Muscle of arm (tissue), 12 donors: Measurements from ENCODE around the gene MSS51. TPM values are rescaled to one million over a fixed set of nuclear protein-coding genes. Genes with fewer than 3 reads are reported as not detected.

ENCODE experiments used
- polyA plus RNA-seq, 12 donors: library from polyadenylated mRNA; unstranded; fragments of 120-200 nt; gene quantifications; one replicate each; pipeline ENCODE4 v1.2.1, GENCODE V29; 2013; ENCODE audit not compliant: insufficient read length in 12 of 12

The MSS51 gene
- polyA plus RNA-seq, 12 donors: 15.6 to 82.3 (median 43.2) TPM; not detected in 1

Other genes starting within 250 kb of the MSS51 start
- gene DNAJC9, start 186.3 kb downstream of the MSS51 start, polyA plus RNA-seq: 10 to 100 TPM in 11 of 12 donors, not detected in 1; 15.6 to 25.5 (median 21.3) TPM
- 100 to 1,000 TPM in 1 of 12 donors, 10 to 100 TPM in 10, not detected in 1; 51.1 to 160 (median 67.6) TPM for gene MRPS16, start 180.9 kb downstream of the MSS51 start, polyA plus RNA-seq
- gene CFAP70, start 74.7 kb downstream of the MSS51 start, polyA plus RNA-seq: 1 to 10 TPM in 7 of 12 donors, under 1 TPM in 3, not detected in 2; 0.64 to 3.5 (median 1.7) TPM
- 10 to 100 TPM in 11 of 12 donors, not detected in 1; 51.8 to 67.2 (median 60.4) TPM for gene ANXA7, start 19.5 kb downstream of the MSS51 start, polyA plus RNA-seq
- gene PPP3CB, start 62.5 kb upstream of the MSS51 start, polyA plus RNA-seq: 100 to 1,000 TPM in 10 of 12 donors, 10 to 100 TPM in 1, not detected in 1; 96.0 to 220 (median 181) TPM
- 10 to 100 TPM in 11 of 12 donors, not detected in 1; 13.3 to 33.5 (median 18.9) TPM for gene USP54, start 157.8 kb upstream of the MSS51 start, polyA plus RNA-seq
- gene MYOZ1, start 207.9 kb upstream of the MSS51 start, polyA plus RNA-seq: 100 to 1,000 TPM in 11 of 12 donors, not detected in 1; 153 to 885 (median 515) TPM
- 100 to 1,000 TPM in 10 of 12 donors, 10 to 100 TPM in 1, not detected in 1; 82.7 to 263 (median 191) TPM for gene SYNPO2L, start 222.5 kb upstream of the MSS51 start, polyA plus RNA-seq